Subcutaneous adipose tissue (tissue), 4 donors: ENCODE measurements around the gene NPC2. TPM values are rescaled to one million over a fixed set of nuclear protein-coding genes. Genes with fewer than 3 reads are reported as not detected.

Experiments
- CTCF ChIP-seq: fragments of 450-650 bp; IDR thresholded peaks from one replicate; pipeline ENCODE4 v1.5.1; 2016; ENCODE audit warnings: low read depth, mild to moderate bottlenecking, control low read depth, antibody characterized with exemption, moderate library complexity
- total RNA-seq, 4 donors: library from RNA; depleted of rRNA; stranded (reverse); fragments of >200 nt; gene quantifications; one replicate each; pipeline ENCODE4 v1.1.0, GENCODE V29; 2016

Gene NPC2
- total RNA-seq, 4 donors from 2014 or later = 207 to 1,333 (median 451) TPM

- TF ChIP-seq CTCF = no peak
Measured at GRCh38 chr14:74464785-74465184, 28.3 kb downstream of the NPC2 start.

GRCh38 chr14:74463697-74464096 lies 29.4 kb downstream of the NPC2 start:
- no peak for TF ChIP-seq CTCF

- TF ChIP-seq CTCF = no peak
Measured at GRCh38 chr14:74462993-74463392, 30.1 kb downstream of the NPC2 start.

- no peak for TF ChIP-seq CTCF
Measured at GRCh38 chr14:74459976-74460375, 33.1 kb downstream of the NPC2 start.

GRCh38 chr14:74459289-74459946 lies 33.7 kb downstream of the NPC2 start:
- TF ChIP-seq CTCF = no peak

GRCh38 chr14:74457565-74457895 lies 35.6 kb downstream of the NPC2 start:
- TF ChIP-seq CTCF = no peak

- TF ChIP-seq CTCF = no peak
Measured at GRCh38 chr14:74456684-74457564, 36.2 kb downstream of the NPC2 start.
